HG03025 (cell line): ENCODE results near the gene IFI16.

Source experiments
- ATAC-seq: cut with Tn5 transposase; IDR thresholded peaks from one replicate; pipeline ENCODE4 v1.9.1; 2021; ENCODE audit warnings: mild to moderate bottlenecking, moderate library complexity; ENCODE audit not compliant: unreplicated experiment, low FRiP score

Gene IFI16

DNA sequence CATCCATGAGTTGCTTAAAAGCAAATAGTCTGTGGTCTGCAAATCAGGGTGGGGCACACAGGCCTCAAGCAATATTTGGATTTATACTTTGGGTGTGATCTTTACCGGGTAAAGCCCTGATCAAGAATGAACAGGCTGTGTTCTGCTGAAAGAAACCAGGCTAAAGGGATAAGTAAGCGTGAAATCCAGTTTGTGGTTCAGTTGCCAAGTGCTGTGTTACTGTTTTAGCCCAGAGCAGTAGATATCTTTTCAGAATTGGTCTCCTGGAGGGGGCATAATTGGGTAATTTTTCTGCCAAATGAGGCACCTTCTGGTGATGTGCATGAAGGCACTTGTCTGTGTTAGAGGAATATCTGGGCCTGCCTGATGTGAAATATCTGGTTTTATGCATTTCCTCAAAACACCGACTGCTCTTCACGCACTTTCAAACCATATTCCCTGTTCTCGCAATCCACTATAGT lies 45.5 kb downstream of the IFI16 start:
- no peak for ATAC-seq

GRCh38 chr1:159056069-159056698 lies 46.5 kb downstream of the IFI16 start:
- no peak for ATAC-seq

DNA sequence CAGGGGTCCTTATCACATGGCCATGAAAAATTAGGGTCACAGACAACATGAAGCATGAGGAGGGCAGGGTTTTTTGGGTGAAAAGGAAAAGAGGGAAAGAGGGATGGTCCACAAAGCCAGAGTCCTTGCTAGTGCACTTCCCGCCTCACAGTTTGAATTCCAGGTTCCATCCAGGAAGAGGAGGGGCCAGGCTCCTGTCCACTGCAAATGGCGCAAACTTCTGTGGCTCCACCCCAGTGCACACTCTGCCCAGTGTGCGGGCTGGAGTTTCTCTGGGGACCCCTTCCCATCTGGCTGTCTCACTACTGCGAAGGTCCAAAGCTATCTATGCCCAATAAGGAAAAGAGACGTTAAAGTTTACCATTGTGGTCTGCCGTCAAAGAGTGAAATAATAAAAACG lies 49.0 kb downstream of the IFI16 start:
- no peak for ATAC-seq

DNA sequence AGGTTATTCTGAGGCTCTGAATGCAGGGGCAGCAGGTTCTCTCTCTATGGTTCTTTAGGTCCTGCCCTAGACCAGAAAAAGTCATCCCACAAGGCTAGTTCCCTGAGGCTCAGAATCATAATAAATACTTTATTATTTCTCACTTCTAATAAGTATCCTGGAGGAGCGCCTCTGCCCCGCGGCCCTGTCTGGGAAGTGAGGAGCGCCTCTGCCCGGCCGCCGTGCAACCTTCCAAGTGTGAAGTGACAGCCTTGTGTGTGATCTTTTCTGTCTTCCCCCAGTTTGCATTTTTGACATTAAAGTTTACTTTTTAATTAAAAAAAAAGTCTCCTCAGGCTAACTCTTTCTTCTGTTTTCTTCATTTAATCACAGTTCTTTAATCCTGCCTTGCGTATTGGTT lies 55.4 kb downstream of the IFI16 start:
- ATAC-seq = no peak

DNA sequence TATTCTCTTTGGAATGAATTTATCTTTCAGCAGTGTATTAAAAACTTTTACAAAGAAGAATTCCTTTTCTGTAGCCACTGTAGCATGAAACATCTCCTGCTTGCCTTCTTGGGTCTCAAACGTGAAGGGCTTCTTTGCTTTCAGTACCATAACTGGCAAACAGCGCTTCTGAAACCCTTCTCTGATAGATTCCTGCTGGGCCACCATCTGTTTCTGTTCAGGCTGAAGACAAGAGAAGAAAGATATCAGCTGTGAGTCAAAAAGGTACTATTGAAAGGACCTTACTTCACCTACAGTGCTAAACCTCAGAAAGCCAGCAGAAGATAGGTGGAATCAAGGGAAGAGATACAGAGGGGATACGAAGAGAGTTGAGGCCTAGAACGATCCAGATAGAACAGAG lies 56.4 kb downstream of the IFI16 start:
- ATAC-seq = no peak

GRCh38 chr1:159067699-159068621 lies 58.3 kb downstream of the IFI16 start:
- peak; percentile 81 for ATAC-seq

- no peak for ATAC-seq
Measured at GRCh38 chr1:159068886-159069285, 59.2 kb downstream of the IFI16 start.

- ATAC-seq = no peak
Measured at GRCh38 chr1:159071970-159072582, 62.4 kb downstream of the IFI16 start.

DNA sequence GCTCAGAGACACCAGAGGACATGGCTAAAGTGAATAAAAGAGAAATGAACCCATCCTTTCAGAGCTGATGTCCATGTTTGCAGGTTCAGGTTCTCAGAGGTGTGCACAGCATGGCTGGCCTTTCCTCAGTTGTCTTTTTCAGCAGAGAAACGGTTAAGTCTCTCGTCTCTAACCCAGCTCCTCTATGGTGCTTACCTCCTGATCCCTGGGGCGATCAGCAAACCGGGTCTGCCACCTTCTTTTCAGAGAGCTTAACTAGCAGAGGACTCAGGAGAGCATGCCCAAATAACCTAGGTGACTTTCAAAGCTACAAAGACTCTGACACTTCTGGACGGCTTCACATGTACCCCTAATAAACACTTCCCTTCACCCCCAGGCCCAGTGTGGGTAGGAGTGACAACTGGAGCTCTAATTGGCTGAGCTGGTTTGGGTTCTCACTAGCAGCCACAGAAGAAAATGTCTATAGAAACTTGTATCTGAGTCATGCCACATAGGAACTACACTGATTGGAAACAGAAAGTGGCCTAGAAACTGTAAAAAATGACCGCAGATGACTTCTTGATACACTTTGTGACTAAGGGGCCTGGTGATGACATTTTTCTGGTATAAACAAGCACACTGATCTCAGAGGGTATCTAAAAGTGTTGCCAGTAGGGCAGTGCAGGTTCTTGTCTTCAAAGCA lies 66.9 kb downstream of the IFI16 start, which contains the start of gene AIM2:
AIM2 (minus strand) TSS at position 329 of the 682 bp plus-strand sequence. CDS start 3,267 bp downstream, outside the sequence.
- ATAC-seq = peak; percentile 83

GRCh38 chr1:159077120-159077961 lies 67.6 kb downstream of the IFI16 start:
- peak; percentile 60 for ATAC-seq

GRCh38 chr1:159079525-159079924 lies 69.8 kb downstream of the IFI16 start:
- ATAC-seq = no peak

GRCh38 chr1:159081626-159082025 lies 71.9 kb downstream of the IFI16 start:
- ATAC-seq = no peak

- no peak for ATAC-seq
Measured at GRCh38 chr1:159083013-159083412, 73.3 kb downstream of the IFI16 start.

DNA sequence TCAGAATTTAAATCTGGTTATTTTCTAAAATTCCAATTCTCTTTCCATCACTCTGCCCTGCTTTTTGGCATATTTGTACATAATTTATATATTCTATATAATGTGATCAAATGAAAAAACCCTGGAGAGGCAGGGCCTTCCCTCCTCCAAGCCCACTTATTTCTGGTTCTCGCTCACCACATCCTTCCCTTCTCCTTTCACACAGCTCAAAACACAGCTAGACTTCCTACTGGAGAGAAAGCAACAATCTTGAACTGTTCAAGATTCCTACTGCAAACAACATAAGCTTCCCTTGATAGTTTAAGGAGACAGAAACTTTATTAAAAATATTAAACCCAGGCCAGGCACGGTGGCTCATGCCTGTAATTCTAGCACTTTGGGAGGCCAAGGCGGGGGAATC lies 74.4 kb downstream of the IFI16 start:
- ATAC-seq = no peak

DNA sequence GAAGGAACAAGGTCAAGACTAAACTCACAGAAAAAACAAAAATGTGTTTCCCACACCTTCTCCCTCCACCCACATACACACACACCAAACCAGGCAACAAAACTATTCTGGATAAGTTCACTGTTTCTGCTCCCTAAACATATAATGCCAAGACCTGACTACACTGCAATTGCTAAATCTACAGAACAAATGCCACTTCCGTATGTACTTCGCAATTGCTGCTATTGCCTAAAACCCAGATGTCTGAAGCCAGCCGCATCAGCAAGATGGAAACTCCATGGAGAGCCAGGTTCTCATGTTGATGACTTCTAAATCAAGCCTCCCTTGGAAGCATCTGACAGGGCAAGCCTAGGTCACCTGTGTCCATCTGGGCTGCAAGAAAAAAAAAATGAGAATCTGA lies 75.2 kb downstream of the IFI16 start:
- ATAC-seq = no peak

- no peak for ATAC-seq
Measured at GRCh38 chr1:159088050-159088449, 78.3 kb downstream of the IFI16 start.

- peak; percentile 50 for ATAC-seq
Measured at GRCh38 chr1:159088546-159089183, 79.0 kb downstream of the IFI16 start.

- ATAC-seq = no peak
Measured at GRCh38 chr1:159089184-159089791, 79.6 kb downstream of the IFI16 start.
